A549 (cell line): ENCODE data around the gene BTBD2. TPM values are rescaled to one million over a fixed set of nuclear protein-coding genes. Genes with fewer than 3 reads are reported as not detected.

Experiments used
- ATAC-seq, 2 experiments: fragments of 200-7000 bp in 1 of 2; fragments of >200 bp in 1 of 2; cut with Nextera tagmentation in 1 of 2; cut with Tn5 transposase in 1 of 2; 3 replicates each; pipeline versions ENCODE4 v1.8.0 to v1.9.1; 2018 to 2020; ENCODE audit warnings: mild to moderate bottlenecking in 1 of 2, moderate library complexity in 1 of 2
- CTCF ChIA-PET: fragments of 300-600 bp; sonication (Branson Sonifier 250); formaldehyde crosslinking; extraction: SDS; loops from one replicate; lab custom pipeline; 2021; ENCODE audit warnings: antibody characterized with exemption, inconsistent platforms; lab: Yijun Ruan, JAX
- POLR2A ChIA-PET: fragments of 350-600 bp; formaldehyde crosslinking; extraction: SDS; loops from one replicate; lab custom pipeline; 2021; ENCODE audit warnings: antibody characterized with exemption, inconsistent platforms; lab: Yijun Ruan, JAX
- DNase-seq, 2 experiments: peaks; one replicate each; pipeline versions ENCODE4 v3.0.0 to v3.0.0-alpha.2; 2011 to 2016; ENCODE audit warnings: low read depth in 1 of 2, low spot score in 1 of 2
- FAIRE-seq: peaks from 2 replicates; lab custom pipeline; 2011; peaks lifted over from hg19 to GRCh38; lab: Jason Lieb, UNC
- H3K27ac ChIP-seq, 2 experiments: fragments of >200 bp; sonication (Bioruptor Twin); formaldehyde crosslinking; 3 replicates each; pipeline ENCODE4 v1.5.1; 2016 to 2017
- H3K4me1 ChIP-seq: fragments of >200 bp; sonication (Bioruptor Twin); formaldehyde crosslinking; 3 replicates; pipeline ENCODE4 v1.6.1; 2016
- H3K4me2 ChIP-seq: fragments of >200 bp; sonication (Bioruptor Twin); formaldehyde crosslinking; 3 replicates; pipeline ENCODE4 v1.6.1; 2016
- H3K4me3 ChIP-seq: fragments of >200 bp; sonication (Bioruptor Twin); formaldehyde crosslinking; 3 replicates; pipeline ENCODE4 v1.5.1; 2016
- H3K9me3 ChIP-seq: fragments of >200 bp; sonication (Bioruptor Twin); formaldehyde crosslinking; 3 replicates; pipeline ENCODE4 v1.6.1; 2016
- BCL3 ChIP-seq: fragments of >200 bp; sonication (Bioruptor Twin); formaldehyde crosslinking; IDR thresholded peaks from 3 replicates; pipeline ENCODE4 v1.6.1; 2016
- BHLHE40 ChIP-seq: IDR thresholded peaks from 2 replicates; pipeline ENCODE4 v1.6.1; 2012; ENCODE audit warnings: low read depth, low read length, inconsistent platforms
- CHD4 ChIP-seq: fragments of 200-600 bp; sonication (generic); IDR thresholded peaks from 2 replicates; pipeline ENCODE4 v1.6.1; 2016; ENCODE audit warnings: antibody characterized with exemption, mild to moderate bottlenecking, borderline replicate concordance
- CTCF ChIP-seq: fragments of >200 bp; sonication (Bioruptor Twin); formaldehyde crosslinking; IDR thresholded peaks from 3 replicates; pipeline ENCODE4 v1.5.1; 2016
- E2F6 ChIP-seq: IDR thresholded peaks from 2 replicates; pipeline ENCODE4 v1.6.1; 2012; ENCODE audit warnings: low read depth, borderline replicate concordance
- HOXB5 ChIP-seq: fragments of 250-450 bp; sonication (Bioruptor Pico); IDR thresholded peaks from 2 replicates; pipeline ENCODE4 v1.5.0; 2020; ENCODE audit warnings: mild to moderate bottlenecking, moderate library complexity
- KDM1A ChIP-seq: fragments of 200-600 bp; sonication (generic); IDR thresholded peaks from 2 replicates; pipeline ENCODE4 v1.6.1; 2016; ENCODE audit warnings: low read depth, mild to moderate bottlenecking
- MAZ ChIP-seq: fragments of 150-350 bp; IDR thresholded peaks from 2 replicates; pipeline ENCODE4 v1.6.1; 2014; ENCODE audit warnings: antibody characterized with exemption, low read depth, low read length, borderline replicate concordance
- NFE2L2 ChIP-seq: fragments of 150-350 bp; conservative IDR thresholded peaks from 2 replicates; pipeline ENCODE4 v1.6.1; 2014; ENCODE audit warnings: low read length
- RCOR1 ChIP-seq: fragments of 150-350 bp; IDR thresholded peaks from 2 replicates; pipeline ENCODE4 v1.6.1; 2014; ENCODE audit warnings: antibody characterized with exemption, low read length, low read depth
- ZC3H11A ChIP-seq: fragments of 450-650 bp; IDR thresholded peaks from 2 replicates; pipeline ENCODE4 v1.6.1; 2014; ENCODE audit warnings: antibody characterized with exemption, mild to moderate bottlenecking
- WGBS: methylation state at CpG from one replicate; pipeline ENCODE4 v1.1.6; 2017; ENCODE audit errors: missing lambda C conversion rate; 5-methylcytosine and 5-hydroxymethylcytosine counted together
- polyA plus RNA-seq, 4 experiments: library from polyadenylated mRNA; depleted of rRNA in 3 of 4; stranded (reverse); fragments of >200 nt; fragmentation: RNase III in 1 of 4; extraction: RNeasy Plus Mini Kit Qiagen cat#74134 plus additional on column Dnase treatment in 1 of 4; gene quantifications; 2 replicates in 3 of 4; 3 replicates in 1 of 4; pipeline ENCODE4 v1.2.3, GENCODE V29; 2011 to 2017
- TF ChIP-seq, protein P1 (sequence below): fragments of 200-600 bp; sonication (generic); IDR thresholded peaks from 2 replicates; pipeline ENCODE4 v1.6.1; 2016; ENCODE audit warnings: antibody characterized with exemption, mild to moderate bottlenecking, moderate library complexity

Gene BTBD2
- polyA plus RNA-seq, 2 of the 4 experiments (the other 2 are of a cell fraction) = 16.3 to 29.6 TPM

- TF ChIP-seq CTCF = peak; percentile 23; the same call in 2 of the 3 replicates
- peak; percentile 93 for TF ChIP-seq KDM1A
- TF ChIP-seq RCOR1 = 0 out of 2 replicates have a peak, but pooled peaks have one; percentile 54
- no peak for TF ChIP-seq E2F6
- no peak for TF ChIP-seq NFE2L2
Measured at GRCh38 chr19:2050991-2051772, 35.7 kb upstream of the BTBD2 start, which contains the start of gene MKNK2 (continued).

- POLR2A ChIA-PET = no interaction called here
Measured at GRCh38 chr19:2050349-2050990, 35.0 kb upstream of the BTBD2 start.

More at GRCh38 chr19:2050349-2050990, 35.0 kb upstream of the BTBD2 start:
- Histone ChIP-seq H3K4me1 (peaks cover 61% of the 10 kb centered on the region), H3K4me3 (peak overlapping the region; percentile 99), H3K27ac (peak overlapping the region; percentile 95 to 100), H3K9me3 (no peaks in the 10 kb centered on the region), H3K4me2 (peak overlapping the region; percentile 85)
- WGBS = no CpG with 5 or more reads among the region's 49 CpGs
- ATAC-seq (peak in 1 of 2 experiments; percentile 6; a peak in 3 of 6 replicates), DNase-seq (no peak), FAIRE-seq (no peak)
- CTCF ChIA-PET = interaction anchor here (1.8 kb wide), 1 partner anchor 31 kb away, joined by 7 read pairs; no protein-coding TSS in a partner anchor
- TF ChIP-seq BHLHE40 = no peak
- TF ChIP-seq, protein P1, sequence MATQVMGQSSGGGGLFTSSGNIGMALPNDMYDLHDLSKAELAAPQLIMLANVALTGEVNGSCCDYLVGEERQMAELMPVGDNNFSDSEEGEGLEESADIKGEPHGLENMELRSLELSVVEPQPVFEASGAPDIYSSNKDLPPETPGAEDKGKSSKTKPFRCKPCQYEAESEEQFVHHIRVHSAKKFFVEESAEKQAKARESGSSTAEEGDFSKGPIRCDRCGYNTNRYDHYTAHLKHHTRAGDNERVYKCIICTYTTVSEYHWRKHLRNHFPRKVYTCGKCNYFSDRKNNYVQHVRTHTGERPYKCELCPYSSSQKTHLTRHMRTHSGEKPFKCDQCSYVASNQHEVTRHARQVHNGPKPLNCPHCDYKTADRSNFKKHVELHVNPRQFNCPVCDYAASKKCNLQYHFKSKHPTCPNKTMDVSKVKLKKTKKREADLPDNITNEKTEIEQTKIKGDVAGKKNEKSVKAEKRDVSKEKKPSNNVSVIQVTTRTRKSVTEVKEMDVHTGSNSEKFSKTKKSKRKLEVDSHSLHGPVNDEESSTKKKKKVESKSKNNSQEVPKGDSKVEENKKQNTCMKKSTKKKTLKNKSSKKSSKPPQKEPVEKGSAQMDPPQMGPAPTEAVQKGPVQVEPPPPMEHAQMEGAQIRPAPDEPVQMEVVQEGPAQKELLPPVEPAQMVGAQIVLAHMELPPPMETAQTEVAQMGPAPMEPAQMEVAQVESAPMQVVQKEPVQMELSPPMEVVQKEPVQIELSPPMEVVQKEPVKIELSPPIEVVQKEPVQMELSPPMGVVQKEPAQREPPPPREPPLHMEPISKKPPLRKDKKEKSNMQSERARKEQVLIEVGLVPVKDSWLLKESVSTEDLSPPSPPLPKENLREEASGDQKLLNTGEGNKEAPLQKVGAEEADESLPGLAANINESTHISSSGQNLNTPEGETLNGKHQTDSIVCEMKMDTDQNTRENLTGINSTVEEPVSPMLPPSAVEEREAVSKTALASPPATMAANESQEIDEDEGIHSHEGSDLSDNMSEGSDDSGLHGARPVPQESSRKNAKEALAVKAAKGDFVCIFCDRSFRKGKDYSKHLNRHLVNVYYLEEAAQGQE = no peak
- TF ChIP-seq MAZ = no peak
- no peak for TF ChIP-seq HOXB5 (CRISPR knock-in tag)
- no peak for TF ChIP-seq ZC3H11A
- no peak for TF ChIP-seq CHD4
- no peak for TF ChIP-seq BCL3
- TF ChIP-seq CTCF = no peak
